ENCODE results near the gene ARMC9. TPM values are rescaled to one million over a fixed set of nuclear protein-coding genes. Genes with fewer than 3 reads are reported as not detected.

ARMC9 gene
- total and polyA plus RNA-seq, 2 donors (not counting 3 experiments of a cell fraction or from before 2014, with no cell fraction given): 16.4 to 24.2 TPM

DNA sequence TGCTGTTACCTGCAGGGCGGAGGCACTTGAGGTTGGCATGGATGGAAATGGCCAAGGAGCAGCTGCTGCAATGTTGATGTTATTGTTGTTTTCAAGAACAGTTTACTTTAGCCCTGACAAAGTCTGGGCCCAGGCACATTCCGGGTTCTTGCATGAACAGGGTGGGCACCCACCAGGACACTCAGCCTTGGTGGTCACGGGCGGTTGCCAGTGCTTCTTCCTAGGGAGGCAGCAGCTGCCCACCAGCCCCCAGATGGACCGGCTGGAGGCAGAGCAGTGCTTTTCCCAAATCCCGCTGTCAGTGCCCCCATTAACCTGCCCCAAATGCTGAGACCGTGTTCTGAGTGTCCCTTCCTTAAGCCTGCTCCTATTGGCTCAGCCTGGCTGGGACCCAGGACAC is 158.6 kb downstream of the ARMC9 start:
- no peak overlapping the region for H3K27ac ChIP-seq (ENCODE audit: insufficient read depth, low read depth, low read length)
- no peaks in the 10 kb centered on the region for H3K9me3 ChIP-seq (replicated peaks; ENCODE audit: control insufficient read depth, insufficient read depth, low read length)
- H2AFZ ChIP-seq (ENCODE audit: low read depth, low read length): no peak overlapping the region
- ChIA-PET CTCF (interaction anchor here (0.8 to 1.9 kb wide), 2 partner anchors 10 to 43 kb away, joined by 4 to 6 read pairs; no protein-coding TSS in a partner anchor), POLR2A (no interaction called here)
- no TSS peak for BruUV-seq (replicated peaks)
- intact Hi-C loops (cut with micrococcal nuclease) (no loop called here), dilution Hi-C loops (cut with MboI; ENCODE audit: extremely low pct_ligation_motif_present, low sequenced_read_pairs) (no loop called here)
- no peaks in the 10 kb centered on the region for H3K9me1 ChIP-seq (replicated peaks; ENCODE audit: control insufficient read depth, extremely low read depth, insufficient read depth, low read length)
- H3K79me2 ChIP-seq (ENCODE audit: control insufficient read depth, insufficient read depth, low read length): no peaks in the 10 kb centered on the region
- FAIRE-seq (no peak), DNase-seq (ENCODE audit: low read depth, low spot score) (no peak)
- no peak overlapping the region for H3K4me3 ChIP-seq (replicated peaks in 1 of 3; ENCODE audit: insufficient read depth in 1 of 3, low read depth in 1 of 3, low read length in 3 of 3)
- no peaks in the 10 kb centered on the region for H4K20me1 ChIP-seq (replicated peaks; ENCODE audit: control insufficient read depth, extremely low read depth, insufficient read depth, low read length)
- TF ChIP-seq, protein P1, sequence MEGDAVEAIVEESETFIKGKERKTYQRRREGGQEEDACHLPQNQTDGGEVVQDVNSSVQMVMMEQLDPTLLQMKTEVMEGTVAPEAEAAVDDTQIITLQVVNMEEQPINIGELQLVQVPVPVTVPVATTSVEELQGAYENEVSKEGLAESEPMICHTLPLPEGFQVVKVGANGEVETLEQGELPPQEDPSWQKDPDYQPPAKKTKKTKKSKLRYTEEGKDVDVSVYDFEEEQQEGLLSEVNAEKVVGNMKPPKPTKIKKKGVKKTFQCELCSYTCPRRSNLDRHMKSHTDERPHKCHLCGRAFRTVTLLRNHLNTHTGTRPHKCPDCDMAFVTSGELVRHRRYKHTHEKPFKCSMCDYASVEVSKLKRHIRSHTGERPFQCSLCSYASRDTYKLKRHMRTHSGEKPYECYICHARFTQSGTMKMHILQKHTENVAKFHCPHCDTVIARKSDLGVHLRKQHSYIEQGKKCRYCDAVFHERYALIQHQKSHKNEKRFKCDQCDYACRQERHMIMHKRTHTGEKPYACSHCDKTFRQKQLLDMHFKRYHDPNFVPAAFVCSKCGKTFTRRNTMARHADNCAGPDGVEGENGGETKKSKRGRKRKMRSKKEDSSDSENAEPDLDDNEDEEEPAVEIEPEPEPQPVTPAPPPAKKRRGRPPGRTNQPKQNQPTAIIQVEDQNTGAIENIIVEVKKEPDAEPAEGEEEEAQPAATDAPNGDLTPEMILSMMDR (IDR thresholded peaks at IDR 0.05; ENCODE audit: extremely low read depth in 1 of 2, insufficient read depth in 1 of 2, low read depth in 1 of 2, low read length in 2 of 2): no peak
- TF ChIP-seq POLR2A (IDR thresholded peaks at IDR 0.05; ENCODE audit: low read depth, low read length): no peak
- TF ChIP-seq JUN (IDR thresholded peaks at IDR 0.05; ENCODE audit: borderline replicate concordance, insufficient read depth, insufficient read length, low read depth): no peak
- TF ChIP-seq POLR2AphosphoS5 (IDR thresholded peaks at IDR 0.05; ENCODE audit: insufficient read depth, low read depth, low read length): no peak
- TF ChIP-seq, protein P2, sequence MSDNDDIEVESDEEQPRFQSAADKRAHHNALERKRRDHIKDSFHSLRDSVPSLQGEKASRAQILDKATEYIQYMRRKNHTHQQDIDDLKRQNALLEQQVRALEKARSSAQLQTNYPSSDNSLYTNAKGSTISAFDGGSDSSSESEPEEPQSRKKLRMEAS (IDR thresholded peaks at IDR 0.05; ENCODE audit: insufficient read depth, insufficient read length): no peak
- TF ChIP-seq EZH2 (IDR thresholded peaks at IDR 0.05; ENCODE audit: borderline replicate concordance, low read depth, low read length, severe bottlenecking): no peak
- TF ChIP-seq GATA2 (IDR thresholded peaks at IDR 0.05; ENCODE audit: insufficient read depth, insufficient read length, low read depth, low read length): no peak
- no peak for TF ChIP-seq MYC (IDR thresholded peaks at IDR 0.05; ENCODE audit: low read depth, low read length)
- TF ChIP-seq FOS (IDR thresholded peaks at IDR 0.05; ENCODE audit: borderline replicate concordance, insufficient read depth, low read length): no peak
- H3K4me2 ChIP-seq (ENCODE audit: insufficient read depth, low read length): no peak overlapping the region
- no peak overlapping the region for H3K9ac ChIP-seq (replicated peaks; ENCODE audit: extremely low read depth, insufficient read depth, low read length)
- H3K27me3 ChIP-seq (ENCODE audit: control insufficient read depth in 2 of 2, insufficient read depth in 2 of 2, low read length in 2 of 2): no peaks in the 10 kb centered on the region
- no peaks in the 10 kb centered on the region for H3K4me1 ChIP-seq (ENCODE audit: control insufficient read depth, extremely low read depth, insufficient read depth, low read length)
- H3K36me3 ChIP-seq (ENCODE audit: control insufficient read depth in 2 of 2, extremely low read depth in 1 of 2, insufficient read depth in 2 of 2, low read length in 2 of 2): no peaks in the 10 kb centered on the region

All from endothelial cell of umbilical vein (primary cell).